HG03460 (cell line): Measurements from ENCODE around the gene MATK.

Source experiments
- ATAC-seq: cut with Tn5 transposase; IDR thresholded peaks from one replicate; pipeline ENCODE4 v1.9.1; 2021; ENCODE audit not compliant: unreplicated experiment

The MATK gene

GRCh38 chr19:3751236-3751635 lies 34.9 kb downstream of the MATK start:
- no peak for ATAC-seq

- no peak for ATAC-seq
Observed at GRCh38 chr19:3750211-3750610, 36.0 kb downstream of the MATK start.

GRCh38 chr19:3748965-3749364 lies 37.2 kb downstream of the MATK start:
- no peak for ATAC-seq

- ATAC-seq: no peak
Observed at GRCh38 chr19:3746371-3747056, 39.7 kb downstream of the MATK start.

GRCh38 chr19:3745363-3746045 lies 40.7 kb downstream of the MATK start:
- no peak for ATAC-seq

GRCh38 chr19:3743486-3743885 lies 42.7 kb downstream of the MATK start:
- no peak for ATAC-seq

GRCh38 chr19:3740431-3740830 lies 45.8 kb downstream of the MATK start:
- ATAC-seq: no peak

- ATAC-seq: no peak
Observed at GRCh38 chr19:3738477-3739220, 47.5 kb downstream of the MATK start.

GRCh38 chr19:3737487-3738205 lies 48.5 kb downstream of the MATK start:
- no peak for ATAC-seq

GRCh38 chr19:3736106-3736724 lies 50.0 kb downstream of the MATK start:
- no peak for ATAC-seq

- ATAC-seq: no peak
Observed at GRCh38 chr19:3734310-3734600, 51.9 kb downstream of the MATK start.

- no peak for ATAC-seq
Observed at GRCh38 chr19:3733549-3734309, 52.5 kb downstream of the MATK start.

- no peak for ATAC-seq
Observed at GRCh38 chr19:3732108-3732507, 54.1 kb downstream of the MATK start.

- no peak for ATAC-seq
Observed at GRCh38 chr19:3730457-3730958, 55.7 kb downstream of the MATK start.
